GM13977 (cell line): Measurements from ENCODE around the gene KCNMB1.

ENCODE experiments used
- DNase-seq: peaks from one replicate; pipeline ENCODE4 v3.0.0; 2012; ENCODE audit warnings: low spot score
- CTCF ChIP-seq: IDR thresholded peaks from 2 replicates; pipeline ENCODE4 v1.5.1; 2012; ENCODE audit warnings: mild to moderate bottlenecking, control low read depth; ENCODE audit not compliant: insufficient read depth; ENCODE audit errors: extremely low read depth, missing control alignments
- in situ Hi-C: fragments of 300-500 bp; cut with MboI; formaldehyde crosslinking; loops from one replicate; pipeline ENCODE4 v1.12.0; 2022; ENCODE audit warnings: low sequenced_read_pairs, low pct_unique_long_range_greater_than_20kb, mixed read lengths, inconsistent platforms; ENCODE audit not compliant: unreplicated experiment

Gene KCNMB1

GRCh38 chr5:170408877-170409660 is 19.9 kb upstream of the KCNMB1 start:
- TF ChIP-seq CTCF = no peak
- in situ Hi-C loops = no loop called here
- no peak for DNase-seq

- no peak for DNase-seq
- in situ Hi-C loops = no loop called here
Observed at GRCh38 chr5:170408226-170408625, 19.1 kb upstream of the KCNMB1 start.

GRCh38 chr5:170407062-170407461 is 17.9 kb upstream of the KCNMB1 start:
- no peak for TF ChIP-seq CTCF
- DNase-seq = no peak
- in situ Hi-C loops = no loop called here

More at GRCh38 chr5:170408226-170408625, 19.1 kb upstream of the KCNMB1 start:
- no peak for TF ChIP-seq CTCF

GRCh38 chr5:170405817-170406216 is 16.6 kb upstream of the KCNMB1 start:
- no peak for TF ChIP-seq CTCF
- in situ Hi-C loops = no loop called here
- no peak for DNase-seq

GRCh38 chr5:170404398-170404797 is 15.2 kb upstream of the KCNMB1 start:
- in situ Hi-C loops = no loop called here

GRCh38 chr5:170403675-170404074 is 14.5 kb upstream of the KCNMB1 start:
- no peak for TF ChIP-seq CTCF
- in situ Hi-C loops = no loop called here
- DNase-seq = no peak

More at GRCh38 chr5:170404398-170404797, 15.2 kb upstream of the KCNMB1 start:
- no peak for TF ChIP-seq CTCF
- no peak for DNase-seq
